HCT116 (cell line): ENCODE measurements around the gene ADD2.

Experiments used
- CEBPB ChIP-seq: IDR thresholded peaks from 2 replicates; pipeline ENCODE4 v1.6.1; 2012; ENCODE audit warnings: low read depth
- POLR2A ChIP-seq: IDR thresholded peaks from 2 replicates; pipeline ENCODE4 v1.7.0; 2011; ENCODE audit warnings: borderline replicate concordance; ENCODE audit not compliant: insufficient read depth, insufficient read length; ENCODE audit errors: extremely low read depth
- SP1 ChIP-seq: IDR thresholded peaks from 2 replicates; pipeline ENCODE4 v1.6.1; 2012; ENCODE audit warnings: low read depth
- TCF7L2 ChIP-seq: IDR thresholded peaks from 2 replicates; pipeline ENCODE4 v1.7.0; 2011; ENCODE audit warnings: borderline replicate concordance, inconsistent platforms; ENCODE audit not compliant: insufficient read depth, insufficient read length; ENCODE audit errors: extremely low read depth
- TF ChIP-seq, protein P1 (sequence below): IDR thresholded peaks from 2 replicates; pipeline ENCODE4 v1.6.1; 2012; ENCODE audit warnings: low read depth

DNA sequence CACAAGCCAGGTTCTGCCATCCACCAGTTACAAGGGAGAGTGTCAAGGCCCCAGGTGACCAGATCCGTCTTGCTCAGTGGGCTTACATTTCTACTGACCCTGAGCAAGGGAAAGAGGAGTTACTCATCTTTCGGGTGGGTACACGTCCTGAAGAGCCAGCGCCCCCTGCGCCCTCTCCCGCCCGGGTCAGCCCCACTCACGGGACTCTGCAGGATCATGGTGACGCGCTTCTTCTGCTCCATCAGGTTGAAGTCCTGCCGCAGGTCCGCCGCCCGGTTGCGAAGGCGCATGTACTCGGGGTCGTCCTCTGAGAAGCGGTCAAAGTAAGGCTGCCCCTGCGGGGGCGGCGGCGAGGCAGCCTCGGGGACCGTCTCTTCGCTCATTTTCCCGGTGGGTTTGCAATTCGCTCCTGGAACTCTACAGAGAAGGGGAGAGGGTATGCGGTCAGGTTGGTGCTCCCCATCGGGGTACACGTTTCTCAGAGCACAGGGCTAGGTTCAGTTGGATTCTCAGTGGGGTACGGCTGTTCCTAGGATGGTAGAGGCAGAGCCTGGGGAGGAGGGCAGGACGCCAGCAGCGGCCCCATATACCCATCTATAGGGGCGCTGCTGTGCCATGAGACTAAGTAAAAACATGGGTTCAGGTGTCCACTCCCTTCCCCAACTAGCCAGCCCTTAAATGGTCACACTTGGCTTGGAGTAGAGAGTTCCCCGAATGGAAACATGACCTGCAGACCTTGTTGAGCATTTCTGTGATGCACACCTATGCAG, 61.8 kb downstream of the ADD2 start:
- TF ChIP-seq SP1, result no peak
- TF ChIP-seq CEBPB, result no peak
- TF ChIP-seq TCF7L2, result no peak
- TF ChIP-seq, protein P1, sequence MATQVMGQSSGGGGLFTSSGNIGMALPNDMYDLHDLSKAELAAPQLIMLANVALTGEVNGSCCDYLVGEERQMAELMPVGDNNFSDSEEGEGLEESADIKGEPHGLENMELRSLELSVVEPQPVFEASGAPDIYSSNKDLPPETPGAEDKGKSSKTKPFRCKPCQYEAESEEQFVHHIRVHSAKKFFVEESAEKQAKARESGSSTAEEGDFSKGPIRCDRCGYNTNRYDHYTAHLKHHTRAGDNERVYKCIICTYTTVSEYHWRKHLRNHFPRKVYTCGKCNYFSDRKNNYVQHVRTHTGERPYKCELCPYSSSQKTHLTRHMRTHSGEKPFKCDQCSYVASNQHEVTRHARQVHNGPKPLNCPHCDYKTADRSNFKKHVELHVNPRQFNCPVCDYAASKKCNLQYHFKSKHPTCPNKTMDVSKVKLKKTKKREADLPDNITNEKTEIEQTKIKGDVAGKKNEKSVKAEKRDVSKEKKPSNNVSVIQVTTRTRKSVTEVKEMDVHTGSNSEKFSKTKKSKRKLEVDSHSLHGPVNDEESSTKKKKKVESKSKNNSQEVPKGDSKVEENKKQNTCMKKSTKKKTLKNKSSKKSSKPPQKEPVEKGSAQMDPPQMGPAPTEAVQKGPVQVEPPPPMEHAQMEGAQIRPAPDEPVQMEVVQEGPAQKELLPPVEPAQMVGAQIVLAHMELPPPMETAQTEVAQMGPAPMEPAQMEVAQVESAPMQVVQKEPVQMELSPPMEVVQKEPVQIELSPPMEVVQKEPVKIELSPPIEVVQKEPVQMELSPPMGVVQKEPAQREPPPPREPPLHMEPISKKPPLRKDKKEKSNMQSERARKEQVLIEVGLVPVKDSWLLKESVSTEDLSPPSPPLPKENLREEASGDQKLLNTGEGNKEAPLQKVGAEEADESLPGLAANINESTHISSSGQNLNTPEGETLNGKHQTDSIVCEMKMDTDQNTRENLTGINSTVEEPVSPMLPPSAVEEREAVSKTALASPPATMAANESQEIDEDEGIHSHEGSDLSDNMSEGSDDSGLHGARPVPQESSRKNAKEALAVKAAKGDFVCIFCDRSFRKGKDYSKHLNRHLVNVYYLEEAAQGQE, result no peak
- no peak for TF ChIP-seq POLR2A
